GM12865 (cell line): Measurements from ENCODE around the gene ILKAP.

Source experiments
- DNase-seq: peaks from one replicate; pipeline ENCODE4 v3.0.0; 2010; ENCODE audit warnings: low read depth
- H3K4me3 ChIP-seq: 2 replicates; pipeline ENCODE4 v1.5.1; 2011; ENCODE audit warnings: mild to moderate bottlenecking, low read depth, low read length, control low read depth
- CTCF ChIP-seq: IDR thresholded peaks from 2 replicates; pipeline ENCODE4 v1.5.1; 2011; ENCODE audit warnings: low read length, control low read depth, low read depth, inconsistent platforms; ENCODE audit not compliant: insufficient read depth; ENCODE audit errors: missing control alignments

The ILKAP gene

GRCh38 chr2:238220274-238220891, 16.9 kb upstream of the ILKAP start:
- no peak for DNase-seq
- no peak for TF ChIP-seq CTCF
- no peak overlapping the region for H3K4me3 ChIP-seq

GRCh38 chr2:238216651-238217184, 13.2 kb upstream of the ILKAP start:
- TF ChIP-seq CTCF, result no peak
- no peak overlapping the region for H3K4me3 ChIP-seq
- no peak for DNase-seq

GRCh38 chr2:238207006-238207405, 3.5 kb upstream of the ILKAP start:
- no peak for TF ChIP-seq CTCF
- no peak overlapping the region for H3K4me3 ChIP-seq

GRCh38 chr2:238203973-238204683, 633 bp upstream of the ILKAP start:
- peak overlapping the region; percentile 73 for H3K4me3 ChIP-seq
- no peak for TF ChIP-seq CTCF
- DNase-seq, result peak; percentile 16

More at GRCh38 chr2:238207006-238207405, 3.5 kb upstream of the ILKAP start:
- DNase-seq, result no peak

GRCh38 chr2:238202326-238203093, 985 bp downstream of the ILKAP start:
- peak overlapping the region; percentile 82 for H3K4me3 ChIP-seq
- DNase-seq, result peak; percentile 26
- no peak for TF ChIP-seq CTCF

GRCh38 chr2:238190445-238190844, 13.1 kb downstream of the ILKAP start:
- H3K4me3 ChIP-seq, result no peak overlapping the region
- DNase-seq, result no peak
- TF ChIP-seq CTCF, result no peak
